Putamen (tissue), 1 donor: ENCODE data around the gene CEP55.

Experiments used
- DNase-seq: peaks from one replicate; pipeline ENCODE4 v3.0.0-alpha.2; 2016; ENCODE audit warnings: low spot score

The CEP55 gene

DNA sequence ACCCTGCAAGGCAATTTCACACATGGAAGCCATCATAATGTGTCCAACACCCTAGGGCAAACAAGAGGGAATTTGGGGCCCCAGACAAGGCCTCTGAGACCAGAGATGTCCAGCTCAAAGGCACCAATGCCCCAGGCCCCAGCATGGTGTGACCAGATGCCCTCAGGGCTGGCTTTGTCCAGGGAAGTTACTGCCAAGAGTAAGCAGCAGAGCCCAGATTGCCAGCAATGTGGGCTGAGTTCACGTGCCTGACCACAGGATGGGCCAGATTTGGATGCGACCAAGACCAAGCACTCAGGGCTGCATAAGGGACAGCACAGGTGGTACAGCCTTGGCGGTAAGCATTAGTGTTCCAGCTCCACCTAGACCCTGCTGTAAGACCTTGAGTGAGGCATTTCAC, 27.0 kb upstream of the CEP55 start:
- DNase-seq: no peak

DNA sequence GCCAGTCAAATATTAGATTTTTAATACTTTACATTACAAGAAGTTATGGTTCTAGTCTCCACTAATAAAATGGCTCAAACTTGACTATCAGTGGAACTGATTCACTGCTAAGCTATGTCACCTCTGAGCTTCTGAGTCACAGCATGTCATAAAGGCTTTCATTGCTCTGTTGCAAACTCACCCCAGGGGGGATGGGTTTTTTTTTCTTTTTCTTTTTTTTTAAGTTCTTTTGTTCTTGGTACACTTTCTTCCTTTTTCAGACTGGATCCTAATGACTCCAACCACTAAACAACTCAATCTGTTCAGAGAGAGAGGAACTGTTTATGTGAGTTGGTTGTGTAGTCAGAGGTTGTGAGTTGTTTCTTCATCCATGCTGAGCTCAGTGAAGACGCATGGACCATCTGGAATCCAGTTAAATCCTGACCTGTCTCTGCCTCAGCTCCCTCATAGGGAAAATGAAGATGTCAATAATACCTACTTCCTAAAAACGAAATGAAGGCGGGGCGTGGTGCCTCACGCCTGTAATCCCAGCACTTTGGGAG, 25.2 kb upstream of the CEP55 start:
- DNase-seq: no peak

DNA sequence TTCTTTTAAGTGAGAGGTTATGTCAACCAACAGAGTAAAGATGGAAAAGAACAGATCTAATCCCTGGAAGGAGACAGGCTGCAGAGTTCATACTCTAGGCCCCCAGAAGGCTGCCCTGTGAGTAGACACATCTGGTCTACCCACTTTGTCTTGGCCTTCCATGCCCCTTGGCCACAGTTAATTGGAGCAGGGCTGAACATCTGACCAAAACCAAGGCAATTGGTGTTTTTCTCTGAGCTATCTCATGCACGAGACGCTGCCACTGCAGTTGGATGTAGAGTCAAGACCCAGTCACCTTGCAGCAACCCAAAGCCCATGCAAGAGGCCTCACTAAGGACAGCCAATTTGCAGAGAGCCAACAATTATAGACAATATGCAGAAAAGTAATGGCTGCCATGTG, 23.3 kb upstream of the CEP55 start:
- no peak for DNase-seq

DNA sequence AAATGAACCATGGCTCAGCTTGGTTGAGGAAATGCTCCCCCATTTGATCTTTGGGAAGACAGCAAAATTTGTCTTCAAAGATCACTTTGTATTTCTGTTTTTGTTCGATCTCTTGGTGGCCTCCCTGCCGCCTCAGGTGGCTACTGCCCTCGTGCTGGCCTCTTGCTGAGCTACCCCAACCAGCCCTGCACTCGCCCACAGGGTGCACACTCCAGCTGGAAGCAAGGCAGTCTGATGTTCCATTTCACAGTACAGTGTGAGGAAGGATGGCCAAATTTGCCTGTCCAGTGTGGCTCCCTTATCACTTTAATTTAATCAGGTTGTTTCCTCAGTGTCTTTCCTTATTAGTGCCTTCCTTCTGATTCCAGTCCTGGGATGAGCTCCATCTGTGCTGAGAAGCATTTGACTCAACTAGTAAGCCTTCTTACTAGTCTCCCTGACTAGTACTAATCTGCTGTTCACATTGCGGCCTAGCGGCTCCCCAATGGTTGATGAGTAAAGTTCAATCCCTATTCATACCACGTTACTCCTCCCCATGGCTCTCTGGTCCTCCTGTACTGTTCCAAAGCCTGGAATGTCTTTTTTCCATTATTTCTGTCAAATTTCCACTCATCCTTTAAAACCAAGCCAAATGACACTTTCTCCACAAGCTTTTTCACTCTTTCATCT, 22.5 kb upstream of the CEP55 start:
- no peak for DNase-seq

DNA sequence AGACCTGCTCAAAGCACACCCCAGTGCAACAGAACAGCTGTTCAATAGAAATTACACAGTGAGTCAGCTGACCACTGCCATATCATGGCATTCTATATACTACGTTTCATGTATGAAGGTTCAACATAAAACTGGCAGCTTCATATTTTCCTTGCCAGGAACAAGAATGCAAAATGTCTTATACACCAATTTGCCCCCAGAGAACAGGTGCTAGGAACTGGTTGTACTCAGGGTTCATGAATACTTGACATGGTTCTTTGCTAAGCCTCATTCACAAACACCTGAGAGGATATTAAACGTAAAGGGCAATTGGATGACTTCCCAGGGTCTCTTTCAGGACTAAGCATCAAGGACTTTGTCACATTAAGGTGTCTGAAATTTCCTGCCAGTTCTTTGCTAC, 21.2 kb upstream of the CEP55 start:
- no peak for DNase-seq

DNA sequence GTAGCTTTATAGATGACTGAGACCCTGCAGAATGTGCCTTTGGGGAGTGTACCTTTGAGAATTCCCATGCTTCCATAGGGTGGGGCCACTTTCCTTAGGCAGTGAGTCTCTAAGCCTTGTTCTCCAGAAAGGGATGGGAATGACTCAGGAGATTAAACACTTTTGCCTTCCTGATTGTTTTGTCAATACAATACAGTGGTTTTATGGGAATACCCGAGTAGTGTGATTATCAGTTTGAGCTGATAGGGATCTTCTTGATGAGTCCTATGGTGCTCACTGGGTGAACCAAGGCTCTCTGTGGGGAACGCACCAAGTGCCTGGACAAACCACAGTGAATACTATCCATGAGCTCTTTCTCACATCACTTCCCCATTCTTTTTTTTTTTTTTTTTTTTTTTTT, 20.5 kb upstream of the CEP55 start:
- DNase-seq: no peak

DNA sequence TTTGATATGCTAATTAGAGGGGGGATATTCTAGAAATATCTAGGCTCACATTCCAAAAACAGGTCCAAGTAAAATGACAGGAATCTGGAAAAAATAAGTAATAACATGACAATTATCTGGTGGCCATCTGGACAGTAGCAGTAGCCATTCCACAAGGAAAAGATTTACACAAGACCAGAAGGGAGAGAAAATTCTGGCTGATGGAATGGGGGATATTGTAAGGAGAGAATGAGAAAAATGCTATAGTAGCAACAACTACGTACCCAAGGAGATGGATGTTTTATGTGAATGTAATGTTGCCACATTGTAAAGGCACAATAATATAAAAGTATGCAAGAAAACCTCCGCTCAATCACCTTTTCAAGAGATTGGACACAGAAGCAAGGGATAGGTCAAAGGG, 19.7 kb upstream of the CEP55 start:
- DNase-seq: no peak

DNA sequence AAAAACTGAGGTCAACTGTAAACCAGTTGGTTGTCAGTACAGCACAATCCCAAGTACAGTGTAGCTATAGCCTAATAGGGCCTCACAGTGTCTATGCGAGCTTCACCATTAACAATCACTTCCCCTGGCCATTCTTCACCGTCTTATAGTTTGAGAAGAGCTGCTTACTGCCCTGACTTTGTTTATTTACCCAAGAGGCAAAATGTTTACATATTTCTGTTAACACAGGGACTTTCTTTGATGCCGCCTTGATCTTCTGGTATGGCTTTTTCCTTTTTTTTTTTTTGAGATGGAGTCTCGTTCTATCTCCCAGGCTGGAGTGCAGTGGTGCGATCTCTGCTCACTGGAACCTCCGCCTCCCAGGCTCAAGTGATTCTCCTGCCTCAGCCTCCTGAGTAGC, 17.5 kb upstream of the CEP55 start:
- DNase-seq: no peak

DNA sequence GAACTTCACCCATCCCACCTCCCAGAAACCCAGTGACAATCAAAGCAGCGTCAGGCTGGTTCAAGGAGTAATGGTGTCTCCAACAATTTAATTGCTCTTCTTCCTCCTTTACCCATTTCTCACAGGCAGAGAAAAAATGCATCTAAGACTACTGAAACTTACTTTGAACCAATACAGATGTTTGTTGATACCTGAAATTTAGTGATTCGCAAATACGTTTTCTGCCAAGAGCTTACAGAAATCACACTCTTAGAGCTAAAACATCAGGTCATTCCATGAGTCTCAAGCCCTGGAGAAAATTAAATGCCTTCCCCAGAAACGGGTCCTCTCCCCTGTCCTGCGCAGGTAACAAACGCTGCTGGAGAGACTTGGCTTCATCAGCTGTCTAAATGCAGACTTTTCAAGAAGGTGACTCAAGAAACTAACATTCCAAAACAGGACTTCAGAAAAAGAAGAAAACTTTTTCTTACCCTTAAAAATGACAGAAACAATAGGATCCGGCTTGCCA, 14.7 kb upstream of the CEP55 start:
- no peak for DNase-seq

DNA sequence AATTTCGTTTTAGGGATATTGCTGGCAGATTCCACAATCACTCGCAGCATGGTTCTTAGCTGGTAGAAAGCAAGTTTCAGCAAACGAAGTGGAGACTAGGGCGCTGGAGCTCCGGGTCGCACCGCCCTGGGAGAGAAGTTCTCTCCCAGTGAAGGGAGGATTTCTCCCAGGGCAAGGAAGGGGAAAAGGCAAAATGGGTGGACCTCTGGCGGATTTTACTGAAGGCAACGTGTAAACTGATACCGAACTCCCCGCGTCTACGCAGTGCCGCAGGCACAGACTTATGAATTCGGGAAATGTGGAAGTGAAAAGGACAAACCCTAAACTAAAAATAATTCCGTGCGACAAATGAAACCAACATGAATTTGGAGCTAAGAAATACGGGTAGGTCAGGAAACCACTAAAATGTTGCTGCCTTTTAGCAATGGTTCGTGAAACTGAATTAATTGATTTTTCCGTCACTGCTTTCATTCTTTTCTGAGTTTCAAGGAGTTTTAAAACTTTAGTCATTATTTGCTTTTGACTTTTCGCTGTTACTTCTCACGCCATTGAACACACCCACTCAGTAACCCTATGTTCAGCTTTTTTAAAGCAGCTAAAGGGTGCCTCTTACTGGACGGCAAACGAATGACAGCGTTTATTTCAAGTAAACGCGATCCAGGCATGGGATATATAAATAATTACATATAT, 14.1 kb upstream of the CEP55 start, which contains the start of gene MYOF:
Gene MYOF, minus strand, starts transcription at position 190 of the 690 bp plus-strand sequence. Its CDS starts 140 bp downstream, at position 50.
- DNase-seq: peak; percentile 47

DNA sequence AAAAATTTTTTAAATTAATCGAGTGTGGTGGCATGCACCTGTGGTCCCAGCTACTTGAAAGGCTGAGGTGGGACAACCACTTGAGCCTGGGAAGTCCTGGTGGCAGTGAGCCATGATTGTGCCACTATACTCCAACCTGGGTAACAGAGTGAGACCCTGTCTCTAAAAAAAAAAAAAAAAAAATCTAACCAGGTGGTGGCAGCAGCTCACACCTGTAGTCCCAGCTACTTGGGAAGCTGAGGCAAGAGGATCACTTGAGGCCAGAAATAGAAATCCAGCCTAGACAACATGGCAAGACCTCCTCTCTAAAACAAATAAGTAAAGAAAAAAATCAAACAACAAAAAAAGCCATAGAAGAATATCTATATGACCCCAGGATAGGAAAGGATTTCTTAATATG, 10.7 kb upstream of the CEP55 start:
- no peak for DNase-seq

DNA sequence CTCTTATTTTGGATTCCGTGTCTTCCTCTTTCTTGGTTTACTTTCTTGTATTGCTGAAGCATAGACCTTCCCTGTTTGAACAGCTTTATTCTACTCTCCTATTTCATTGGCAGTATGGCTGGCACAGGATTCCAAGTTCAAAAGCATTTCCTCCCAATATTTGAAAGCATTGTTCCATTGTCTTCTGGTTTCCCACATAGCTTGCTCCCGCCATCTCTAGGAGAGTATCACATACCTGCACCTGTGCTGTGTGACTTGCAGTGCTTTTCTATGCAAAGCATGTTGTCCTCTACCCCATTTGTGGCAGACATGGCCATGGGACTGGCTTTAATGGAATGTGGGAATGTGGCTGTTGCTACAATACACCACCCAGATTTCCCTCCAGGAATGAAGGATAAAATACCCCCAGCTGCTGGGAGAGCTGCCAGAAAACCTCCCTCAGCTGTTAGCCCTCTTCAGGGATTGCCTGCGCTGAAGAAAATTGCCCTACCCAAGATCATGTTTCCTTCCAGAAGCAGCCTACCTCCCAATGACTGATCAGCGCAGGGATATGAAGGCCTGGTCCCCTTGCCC, 7.4 kb upstream of the CEP55 start:
- DNase-seq: no peak

DNA sequence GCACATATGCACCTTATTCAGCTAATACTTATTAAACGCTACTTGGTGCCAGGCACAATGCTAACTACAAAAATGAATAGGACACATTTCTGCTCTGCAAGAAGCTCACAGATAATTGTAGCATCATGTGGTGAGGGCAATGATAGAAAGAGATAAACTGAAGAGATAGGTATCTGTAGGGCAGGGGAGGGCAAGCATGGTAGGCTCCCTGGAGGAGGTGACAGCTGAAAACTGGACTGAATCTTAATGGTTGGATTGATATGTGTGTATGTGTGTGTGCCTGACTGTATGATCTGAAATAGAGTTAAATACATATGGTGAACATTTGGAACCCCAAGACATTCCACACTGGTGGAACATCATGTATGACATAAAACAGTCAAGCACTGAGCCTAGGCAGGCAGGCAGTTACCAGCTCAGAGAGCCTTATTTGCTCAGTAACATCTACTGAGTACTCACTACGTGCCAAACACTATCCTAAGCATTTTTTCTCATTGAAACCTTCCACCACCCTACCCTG, 4.8 kb upstream of the CEP55 start:
- no peak for DNase-seq

DNA sequence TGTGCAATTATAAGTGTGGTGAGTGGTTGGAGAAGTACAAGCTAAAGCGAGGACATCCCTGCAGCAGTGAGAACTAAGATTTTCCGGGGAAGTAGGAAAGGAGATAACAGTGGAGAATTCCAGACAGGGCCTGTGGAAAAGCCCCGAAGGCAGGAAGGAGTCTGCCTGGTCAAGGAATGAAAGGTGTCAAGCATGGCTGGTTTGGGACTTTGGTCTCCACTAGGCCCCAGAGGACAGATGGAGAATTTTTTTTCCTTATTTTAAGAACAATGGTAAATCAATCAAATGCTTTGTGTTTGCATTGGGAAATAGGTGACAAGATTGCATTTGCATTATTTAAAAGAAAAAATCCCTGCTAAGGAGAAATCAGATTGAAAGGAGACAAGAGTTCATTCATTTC, 3.2 kb upstream of the CEP55 start:
- DNase-seq: no peak

DNA sequence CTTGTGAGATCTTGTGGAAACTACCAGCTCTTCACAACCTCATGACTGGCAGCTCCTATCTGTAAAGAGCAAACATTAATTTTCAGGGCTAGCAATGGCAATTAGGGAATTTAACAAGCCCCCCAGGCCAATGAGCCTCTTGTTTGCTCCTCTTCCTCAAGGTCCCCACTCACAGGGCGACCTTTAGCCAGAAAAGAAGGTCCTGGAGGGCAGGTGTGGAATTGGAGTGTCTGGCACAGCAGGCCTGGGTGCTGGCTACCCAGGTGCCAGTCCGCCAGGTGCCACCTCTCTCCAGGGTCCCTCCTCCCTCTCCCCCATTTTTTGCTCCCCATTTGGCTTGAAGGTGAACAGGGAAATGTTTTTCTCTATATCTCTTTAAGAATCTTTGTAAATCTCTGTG, 1.9 kb upstream of the CEP55 start:
- DNase-seq: no peak

DNA sequence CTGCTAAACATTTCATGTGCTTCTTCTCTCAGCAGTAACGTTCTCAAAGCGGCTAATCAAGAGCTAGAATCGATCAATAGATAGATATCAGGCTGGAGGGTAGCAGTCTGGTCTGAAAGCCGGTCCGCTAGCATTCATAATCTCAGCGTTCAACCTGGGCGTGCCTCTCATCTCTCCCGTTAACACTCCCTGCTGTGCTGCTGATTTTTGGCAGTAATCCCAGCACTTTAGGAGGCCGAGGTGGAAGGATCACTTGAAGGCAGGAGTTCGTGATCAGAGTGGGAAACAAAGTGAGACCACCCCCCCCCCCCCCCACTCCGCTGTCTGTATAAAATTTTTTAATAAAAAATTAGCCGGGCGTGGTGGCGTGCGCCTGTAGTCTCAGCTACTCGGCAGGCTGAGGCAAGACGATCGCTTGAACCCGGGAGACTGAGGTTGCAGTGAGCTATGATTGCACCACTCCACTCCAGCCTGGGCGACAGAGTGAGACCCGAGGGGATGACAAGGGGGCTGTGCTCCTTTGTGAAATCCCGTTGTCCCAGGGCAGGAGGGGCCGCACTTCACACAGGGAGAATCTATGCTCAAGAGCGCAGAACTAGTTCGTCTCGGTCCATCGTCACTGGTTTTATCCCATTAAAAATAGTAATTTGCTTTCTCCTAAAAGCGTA, 624 bp upstream of the CEP55 start:
- peak; percentile 10 for DNase-seq

DNA sequence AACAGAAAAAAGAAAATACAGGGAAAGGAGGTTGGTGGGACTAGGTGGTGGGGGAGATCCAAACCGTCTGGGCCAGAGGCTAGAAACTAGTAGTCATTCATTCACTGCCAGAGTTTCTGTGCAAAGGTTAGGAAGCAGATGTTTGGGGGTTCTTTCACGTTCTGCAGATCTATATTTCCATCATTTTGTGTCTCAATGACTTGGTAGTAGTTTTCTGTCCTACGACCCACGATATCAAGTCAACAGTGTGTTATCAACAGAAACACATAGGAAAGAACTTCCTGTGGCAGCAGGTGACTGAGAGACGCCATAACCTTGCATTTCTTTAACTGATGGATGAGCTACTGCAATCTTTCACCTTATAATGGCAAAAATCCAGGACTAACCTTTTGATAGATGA, 1.8 kb downstream of the CEP55 start:
- DNase-seq: no peak

DNA sequence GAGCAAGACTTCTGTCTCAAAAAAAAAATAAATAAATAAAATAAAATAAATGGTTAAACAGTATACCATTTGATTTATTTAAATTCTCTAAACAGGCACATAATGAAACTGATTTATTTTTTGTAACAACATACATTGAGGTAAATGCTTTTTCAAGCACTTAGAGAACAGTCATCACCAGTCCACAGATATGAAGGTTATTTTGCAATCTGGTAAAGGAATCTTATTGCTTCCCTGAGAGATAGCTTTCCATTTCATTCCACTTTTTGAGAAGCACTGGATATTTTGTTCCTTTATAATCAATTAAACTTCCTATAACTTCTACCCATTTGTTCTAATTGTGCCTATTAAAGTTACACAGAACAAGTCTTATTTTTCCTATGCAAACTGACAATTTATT, 5.2 kb downstream of the CEP55 start:
- no peak for DNase-seq

DNA sequence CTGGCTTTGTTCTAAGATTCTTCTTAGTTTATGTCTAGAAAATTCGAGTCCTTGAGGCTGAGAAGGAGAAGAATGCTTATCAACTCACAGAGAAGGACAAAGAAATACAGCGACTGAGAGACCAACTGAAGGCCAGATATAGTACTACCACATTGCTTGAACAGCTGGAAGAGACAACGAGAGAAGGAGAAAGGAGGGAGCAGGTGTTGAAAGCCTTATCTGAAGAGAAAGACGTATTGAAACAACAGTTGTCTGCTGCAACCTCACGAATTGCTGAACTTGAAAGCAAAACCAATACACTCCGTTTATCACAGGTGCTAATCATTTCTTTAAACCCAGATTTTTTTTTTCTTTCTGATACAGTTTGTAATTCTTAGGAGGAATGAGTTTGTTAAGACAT, 6.7 kb downstream of the CEP55 start:
- DNase-seq: no peak

DNA sequence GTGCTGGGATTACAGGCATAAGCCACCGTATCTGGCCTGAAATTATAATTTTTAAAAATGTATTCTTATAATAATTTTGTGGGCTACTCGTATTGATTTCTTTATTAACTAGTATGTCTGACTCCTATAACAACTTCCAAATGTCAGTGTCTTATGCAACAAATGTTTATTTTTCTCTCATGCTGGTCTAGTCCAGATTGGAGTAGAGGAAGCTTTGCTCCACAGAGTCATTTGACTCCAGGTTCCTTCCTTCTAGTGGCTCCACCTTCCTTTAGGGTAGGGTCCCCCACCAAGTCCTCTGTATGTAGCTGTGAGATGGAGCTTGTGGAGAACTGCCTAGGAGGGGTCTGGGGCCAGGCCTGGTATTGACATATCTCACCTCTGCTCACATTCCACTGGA, 8.7 kb downstream of the CEP55 start:
- no peak for DNase-seq

DNA sequence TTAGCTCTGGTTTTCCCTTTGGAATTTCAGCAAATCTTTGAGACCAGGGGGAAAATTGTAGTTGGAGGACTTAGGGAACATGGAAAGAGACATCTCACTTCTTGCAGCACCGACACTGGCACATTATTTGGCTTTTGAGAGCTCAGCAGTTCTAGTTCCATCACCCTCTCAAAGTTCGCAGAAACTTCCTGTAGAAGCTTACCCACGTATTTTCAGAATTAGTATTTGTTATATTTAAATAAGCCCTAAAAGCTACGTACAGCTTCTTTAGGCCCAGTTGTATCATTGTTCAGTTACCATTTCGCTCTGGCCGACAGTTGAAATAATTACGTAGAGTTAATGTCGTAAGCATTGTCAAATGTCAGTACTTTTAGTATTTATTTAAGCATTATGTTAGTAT, 13.4 kb downstream of the CEP55 start:
- no peak for DNase-seq

DNA sequence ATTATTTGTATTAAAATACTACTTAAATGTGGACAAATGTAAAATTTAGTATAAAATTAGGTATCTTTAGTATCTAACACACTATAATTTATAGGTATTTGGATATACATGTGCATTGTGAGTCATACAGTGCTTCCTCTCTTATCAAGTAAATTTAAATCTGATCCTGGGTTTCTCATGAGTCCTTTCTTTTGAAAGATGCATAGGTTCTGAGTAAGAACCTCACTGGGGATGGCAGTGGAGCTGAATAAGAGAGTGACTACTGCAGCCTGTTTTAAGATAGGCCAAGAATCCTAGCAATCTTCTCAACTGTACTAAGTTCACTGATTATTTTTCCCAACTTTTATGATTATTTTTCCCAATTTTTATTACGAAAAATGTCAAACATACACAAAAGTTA, 16.2 kb downstream of the CEP55 start:
- no peak for DNase-seq
